HEK293 (cell line): ENCODE measurements around the gene KLHL13.
"Not testable (repeated sequence)": the region's sequence is repeated elsewhere in the genome, so short reads cannot be mapped to it uniquely, and the experiment has no call there.

Experiments used
- CTCF ChIA-PET: fragments of 350-600 bp; formaldehyde crosslinking; extraction: SDS; loops from one replicate; lab custom pipeline; 2021; ENCODE audit warnings: antibody characterized with exemption; lab: Yijun Ruan, JAX
- POLR2A ChIA-PET: fragments of 300-600 bp; formaldehyde crosslinking; extraction: SDS; loops from one replicate; lab custom pipeline; 2020; ENCODE audit warnings: antibody characterized with exemption, inconsistent platforms; lab: Yijun Ruan, JAX
- H3K27ac ChIP-seq: fragments of 200-500 bp; sonication (Bioruptor generic); 2 replicates; pipeline ENCODE4 v1.5.1; 2014; ENCODE audit warnings: low read depth, low read length, control low read depth, inconsistent platforms; ENCODE audit errors: extremely low read depth
- H3K36me3 ChIP-seq, 2 experiments: fragments of 200-500 bp in 1 of 2; sonication (Bioruptor generic) in 1 of 2; 1 replicate in 1 of 2; 2 replicates in 1 of 2; pipeline ENCODE4 v1.5.1; 2014 to 2017; ENCODE audit warnings: inconsistent platforms in 2 of 2, low read length in 2 of 2; ENCODE audit not compliant: control insufficient read depth in 2 of 2, insufficient read depth in 1 of 2
- H3K4me1 ChIP-seq: fragments of 200-500 bp; sonication (Bioruptor generic); 2 replicates; pipeline ENCODE4 v1.5.1; 2014; ENCODE audit warnings: mild to moderate bottlenecking, low read length, inconsistent platforms; ENCODE audit not compliant: control insufficient read depth, insufficient read depth
- H3K4me3 ChIP-seq: 2 replicates; pipeline ENCODE4 v1.5.1; 2011; ENCODE audit warnings: low read depth, mild to moderate bottlenecking, control low read depth, low read length, moderate library complexity
- H3K9me3 ChIP-seq: fragments of 200-500 bp; sonication (Bioruptor generic); 2 replicates; pipeline ENCODE4 v1.5.1; 2014; ENCODE audit warnings: low read depth, low read length, inconsistent platforms; ENCODE audit not compliant: control insufficient read depth, insufficient read depth
- GFI1B ChIP-seq: fragments of 450-650 bp; formaldehyde crosslinking; IDR thresholded peaks from 2 replicates; pipeline ENCODE4 v1.5.1; 2016; ENCODE audit warnings: missing biosample characterization, missing genetic modification characterization
- OSR2 ChIP-seq: fragments of 450-650 bp; formaldehyde crosslinking; IDR thresholded peaks from 2 replicates; pipeline ENCODE4 v1.5.1; 2016; ENCODE audit warnings: missing biosample characterization, missing genetic modification characterization
- OVOL3 ChIP-seq: fragments of 450-650 bp; formaldehyde crosslinking; IDR thresholded peaks from 2 replicates; pipeline ENCODE4 v1.5.1; 2016; ENCODE audit warnings: missing biosample characterization, missing genetic modification characterization
- PRDM10 ChIP-seq: fragments of 450-650 bp; formaldehyde crosslinking; IDR thresholded peaks from 2 replicates; pipeline ENCODE4 v1.5.1; 2016; ENCODE audit warnings: missing biosample characterization, missing genetic modification characterization
- SETDB1 ChIP-seq: IDR thresholded peaks from one replicate; pipeline ENCODE4 v1.6.1; 2017; ENCODE audit warnings: mild to moderate bottlenecking, low read length, moderate library complexity, mixed read lengths; ENCODE audit not compliant: insufficient read length
- YY1 ChIP-seq: fragments of 450-650 bp; formaldehyde crosslinking; IDR thresholded peaks from 2 replicates; pipeline ENCODE4 v1.5.1; 2018; ENCODE audit warnings: missing biosample characterization, missing genetic modification characterization
- ZBTB26 ChIP-seq: fragments of 450-650 bp; formaldehyde crosslinking; optimal IDR thresholded peaks from 2 replicates; pipeline ENCODE3; 2016; ENCODE audit warnings: missing biosample characterization, mild to moderate bottlenecking, missing genetic modification characterization
- ZBTB49 ChIP-seq: fragments of 450-650 bp; formaldehyde crosslinking; IDR thresholded peaks from 2 replicates; pipeline ENCODE4 v1.5.1; 2016; ENCODE audit warnings: missing biosample characterization, missing genetic modification characterization, low read depth
- ZNF112 ChIP-seq: fragments of 450-650 bp; formaldehyde crosslinking; IDR thresholded peaks from 2 replicates; pipeline ENCODE4 v1.5.0; 2017; ENCODE audit warnings: missing biosample characterization, missing genetic modification characterization
- ZNF148 ChIP-seq: fragments of 450-650 bp; formaldehyde crosslinking; IDR thresholded peaks from 2 replicates; pipeline ENCODE4 v1.5.0; 2017; ENCODE audit warnings: missing biosample characterization, missing genetic modification characterization, borderline replicate concordance
- ZNF211 ChIP-seq: fragments of 450-650 bp; formaldehyde crosslinking; IDR thresholded peaks from 2 replicates; pipeline ENCODE4 v1.5.1; 2016; ENCODE audit warnings: low read depth, missing biosample characterization, missing genetic modification characterization
- ZNF24 ChIP-seq: fragments of 450-650 bp; formaldehyde crosslinking; IDR thresholded peaks from 2 replicates; pipeline ENCODE4 v1.5.1; 2016; ENCODE audit warnings: missing biosample characterization, missing genetic modification characterization
- ZNF366 ChIP-seq: fragments of 450-650 bp; formaldehyde crosslinking; conservative IDR thresholded peaks from 2 replicates; pipeline ENCODE4 v1.5.1; 2016; ENCODE audit warnings: missing biosample characterization, missing genetic modification characterization
- ZNF549 ChIP-seq: fragments of 450-650 bp; IDR thresholded peaks from 2 replicates; pipeline ENCODE4 v1.5.1; 2018; ENCODE audit warnings: missing biosample characterization, missing genetic modification characterization, mild to moderate bottlenecking, inconsistent platforms, moderate library complexity
- ZNF561 ChIP-seq: fragments of 450-650 bp; IDR thresholded peaks from 2 replicates; pipeline ENCODE4 v1.5.1; 2018; ENCODE audit warnings: missing biosample characterization, missing genetic modification characterization, borderline replicate concordance
- ZNF580 ChIP-seq: fragments of 450-650 bp; formaldehyde crosslinking; IDR thresholded peaks from 2 replicates; pipeline ENCODE4 v1.5.1; 2016; ENCODE audit warnings: missing biosample characterization, missing genetic modification characterization
- ZNF658 ChIP-seq: fragments of 450-650 bp; formaldehyde crosslinking; IDR thresholded peaks from 2 replicates; pipeline ENCODE4; 2016; ENCODE audit warnings: missing biosample characterization, missing genetic modification characterization
- ZNF747 ChIP-seq: fragments of 450-650 bp; formaldehyde crosslinking; IDR thresholded peaks from 2 replicates; pipeline ENCODE4 v1.5.1; 2016; ENCODE audit warnings: missing biosample characterization, missing genetic modification characterization
- ZSCAN5A ChIP-seq: fragments of 450-650 bp; formaldehyde crosslinking; IDR thresholded peaks from 2 replicates; pipeline ENCODE4 v1.5.1; 2016; ENCODE audit warnings: missing biosample characterization, missing genetic modification characterization

KLHL13 gene

GRCh38 chrX:118148737-118149136, 32.1 kb upstream of the KLHL13 start (continued):
- TF ChIP-seq ZNF148 (tag by site-specific recombination): no peak

- H3K36me3 ChIP-seq, H3K4me3 ChIP-seq, H3K9me3 ChIP-seq, H3K4me1 ChIP-seq, CTCF ChIA-PET, H3K27ac ChIP-seq, POLR2A ChIA-PET: not testable (repeated sequence)
- peak; percentile 67; the same call in 1 of the 2 replicates for TF ChIP-seq ZNF366 (tag by site-specific recombination)
Measured at GRCh38 chrX:118147771-118148170, 31.2 kb upstream of the KLHL13 start.

- Histone ChIP-seq H3K4me3 (no peak overlapping the region), H3K4me1 (no peaks in the 10 kb centered on the region), H3K27ac (no peak overlapping the region), H3K36me3 (no peaks in the 10 kb centered on the region), H3K9me3 (no peaks in the 10 kb centered on the region)
- TF ChIP-seq ZNF112 (tag by site-specific recombination) (no peak), YY1 (tag by site-specific recombination) (no peak), ZNF561 (tag by site-specific recombination) (no peak), ZSCAN5A (tag by site-specific recombination) (no peak), ZNF549 (tag by site-specific recombination) (no peak), OSR2 (tag by site-specific recombination) (no peak)
- ChIA-PET POLR2A (no interaction called here), CTCF (interaction anchor here (0.6 to 0.7 kb wide), 2 partner anchors 28 to 1218 kb away, joined by 3 read pairs; no protein-coding TSS in a partner anchor)
Measured at GRCh38 chrX:118143578-118143977, 27.0 kb upstream of the KLHL13 start.

GRCh38 chrX:118131336-118131735, 14.7 kb upstream of the KLHL13 start:
- Histone ChIP-seq H3K27ac (no peak overlapping the region), H3K4me1 (no peaks in the 10 kb centered on the region), H3K4me3 (no peak overlapping the region), H3K36me3 (no peaks in the 10 kb centered on the region), H3K9me3 (no peaks in the 10 kb centered on the region)
- ChIA-PET CTCF (no interaction called here), POLR2A (no interaction called here)
- TF ChIP-seq ZBTB49 (tag by site-specific recombination) (no peak), ZNF747 (tag by site-specific recombination) (no peak), ZNF211 (tag by site-specific recombination) (no peak), ZNF658 (no peak), GFI1B (tag by site-specific recombination) (no peak), ZNF580 (no peak), ZNF24 (no peak), PRDM10 (tag by site-specific recombination) (no peak), ZBTB26 (tag by site-specific recombination) (no peak), OVOL3 (tag by site-specific recombination) (no peak), SETDB1 (no peak)
